PFSK-1 (cell line): ENCODE data around the gene PGP.

Source experiments
- FOXP2 ChIP-seq: optimal IDR thresholded peaks from 2 replicates; pipeline ENCODE3; 2011; ENCODE audit warnings: borderline replicate concordance, control low read depth, inconsistent platforms; ENCODE audit not compliant: insufficient read depth; ENCODE audit errors: extremely low read length, extremely low read depth
- POLR2AphosphoS5 ChIP-seq: IDR thresholded peaks from 2 replicates; pipeline ENCODE4 v1.6.1; 2012; ENCODE audit warnings: low read depth, mild to moderate bottlenecking, control low read depth, low read length, moderate library complexity
- REST ChIP-seq, 2 experiments: IDR thresholded peaks; 2 replicates each; pipeline versions ENCODE4 v1.6.1 to v1.8.0; 2011 to 2012; ENCODE audit warnings: low read depth in 2 of 2, low read length in 2 of 2, control low read depth in 1 of 2, inconsistent platforms in 1 of 2, mild to moderate bottlenecking in 1 of 2, moderate library complexity in 1 of 2; ENCODE audit not compliant: insufficient read depth in 1 of 2
- SIN3A ChIP-seq: IDR thresholded peaks from 2 replicates; pipeline ENCODE4 v1.6.1; 2012; ENCODE audit warnings: mild to moderate bottlenecking, low read length, moderate library complexity, borderline replicate concordance; ENCODE audit not compliant: insufficient read depth
- TAF1 ChIP-seq: IDR thresholded peaks from 2 replicates; pipeline ENCODE4 v1.6.1; 2012; ENCODE audit warnings: low read length, control low read depth, borderline replicate concordance; ENCODE audit not compliant: insufficient read depth

Gene PGP

GRCh38 chr16:2231016-2231931 is 16.6 kb upstream of the PGP start:
- no peak for TF ChIP-seq TAF1
- TF ChIP-seq SIN3A, result no peak
- TF ChIP-seq POLR2AphosphoS5, result no peak
- TF ChIP-seq REST (IDR thresholded peaks at IDR 0.05; ENCODE audit: insufficient read depth in 1 of 2, low read depth in 2 of 2, low read length in 2 of 2), result no peak

DNA sequence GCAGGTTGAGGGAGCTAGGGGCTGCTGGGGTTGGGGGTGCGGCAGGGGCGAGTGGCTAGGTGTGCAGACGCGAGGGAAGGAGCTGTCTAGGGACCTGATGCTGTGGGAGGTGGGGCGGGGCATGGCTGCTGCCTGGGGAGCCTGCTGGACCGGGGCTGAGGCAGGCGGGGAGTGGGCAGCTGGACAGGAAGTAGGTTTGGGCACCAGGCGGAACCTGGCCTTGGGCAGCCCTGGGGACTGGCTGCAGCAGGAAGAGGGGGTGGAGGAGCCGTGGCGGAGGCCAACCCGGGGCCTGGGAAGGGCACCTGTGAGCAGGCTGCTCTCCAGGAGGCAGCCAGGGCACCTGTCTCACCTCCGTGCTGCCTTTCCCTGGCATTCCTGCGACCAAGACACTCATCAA is 15.7 kb upstream of the PGP start:
- TF ChIP-seq SIN3A (no peak), POLR2AphosphoS5 (no peak), FOXP2 (no peak), TAF1 (no peak), REST (IDR thresholded peaks at IDR 0.05; ENCODE audit: insufficient read depth in 1 of 2, low read depth in 2 of 2, low read length in 2 of 2) (no peak)

- no peak for TF ChIP-seq TAF1
- no peak for TF ChIP-seq SIN3A
- TF ChIP-seq FOXP2, result no peak
- no peak for TF ChIP-seq POLR2AphosphoS5
- TF ChIP-seq REST (IDR thresholded peaks at IDR 0.05; ENCODE audit: insufficient read depth in 1 of 2, low read depth in 2 of 2, low read length in 2 of 2), result no peak
Observed at GRCh38 chr16:2229632-2230250, 15.1 kb upstream of the PGP start.

DNA sequence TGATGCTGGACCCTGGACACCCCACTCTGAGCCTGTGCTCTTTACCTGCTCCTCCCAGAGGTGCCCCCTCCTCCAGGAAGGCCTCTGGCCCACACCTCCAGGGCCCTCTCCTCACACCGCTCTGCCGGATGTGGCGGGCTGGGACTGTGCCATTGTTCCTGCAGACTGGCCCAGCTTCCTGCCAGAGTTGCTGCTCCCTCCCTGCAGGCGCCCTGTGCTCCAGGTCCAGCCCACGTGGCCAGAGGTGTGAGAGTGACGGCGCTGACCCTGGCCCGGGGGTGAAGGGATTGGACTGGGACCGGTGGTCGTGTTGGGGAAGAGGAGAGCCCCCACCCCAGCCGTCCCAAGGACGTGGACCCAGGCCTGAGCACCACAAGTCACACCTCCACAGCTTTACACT is 14.5 kb upstream of the PGP start:
- TF ChIP-seq POLR2AphosphoS5, result no peak
- TF ChIP-seq REST (IDR thresholded peaks at IDR 0.05; ENCODE audit: insufficient read depth in 1 of 2, low read depth in 2 of 2, low read length in 2 of 2), result no peak
- TF ChIP-seq SIN3A, result no peak
- TF ChIP-seq FOXP2, result no peak
- TF ChIP-seq TAF1, result no peak
